ENCODE results near the gene ABR. TPM values are rescaled to one million over a fixed set of nuclear protein-coding genes. Genes with fewer than 3 reads are reported as not detected.

Gene ABR
- total RNA-seq = 24.5 TPM

- H3K4me1 ChIP-seq (ENCODE audit: control insufficient read depth in 3 of 3, insufficient read depth in 3 of 3, low read length in 3 of 3) = peaks cover 17 to 32% (median 18%) of the 10 kb centered on the region in 3 donors
- H3K27ac ChIP-seq (ENCODE audit: low read depth, low read length) = no peak within 1 kb of the TSS
- H3K36me3 ChIP-seq (ENCODE audit: control insufficient read depth in 3 of 3, insufficient read depth in 3 of 3, low read length in 3 of 3) = no peaks in the 10 kb centered on the region
- H3K27me3 ChIP-seq (ENCODE audit: control insufficient read depth in 3 of 3, insufficient read depth in 3 of 3, low read length in 3 of 3) = peaks cover 15 to 31% (median 18%) of the 10 kb centered on the region in 3 donors
- H3K4me3 ChIP-seq (ENCODE audit: low read length in 3 of 3) = peak within 1 kb of the TSS; percentile 23 to 62 (median 58)
- H3K9me3 ChIP-seq (ENCODE audit: control insufficient read depth in 3 of 3, low read length in 3 of 3) = no peaks in the 10 kb centered on the region
- H3K9ac ChIP-seq (ENCODE audit: low read depth in 1 of 3, low read length in 3 of 3) = peak within 1 kb of the TSS in 1 of 3 donors; percentile 54
These were observed at the start of gene ABR for GRCh38 chr17:1179818-1180742. Gene ABR, minus strand, starts transcription at chr17:1179981. Its CDS starts 254 bp downstream, at chr17:1179727.

- Histone ChIP-seq H3K9me3 (ENCODE audit: control insufficient read depth in 3 of 3, low read length in 3 of 3) (no peaks in the 10 kb centered on the region), H3K27ac (ENCODE audit: low read depth, low read length) (no peak overlapping the region), H3K4me1 (ENCODE audit: control insufficient read depth in 3 of 3, insufficient read depth in 3 of 3, low read length in 3 of 3) (peaks cover 7 to 12% (median 8%) of the 10 kb centered on the region in 3 donors), H3K9ac (ENCODE audit: low read depth in 1 of 3, low read length in 3 of 3) (peak overlapping the region in 2 of 3 donors; percentile 32 to 45), H3K36me3 (ENCODE audit: control insufficient read depth in 3 of 3, insufficient read depth in 3 of 3, low read length in 3 of 3) (no peaks in the 10 kb centered on the region), H3K27me3 (ENCODE audit: control insufficient read depth in 3 of 3, insufficient read depth in 3 of 3, low read length in 3 of 3) (peaks cover 37 to 55% (median 38%) of the 10 kb centered on the region in 3 donors), H3K4me3 (ENCODE audit: low read length in 3 of 3) (peak overlapping the region in 2 of 3 donors; percentile 51 to 58)
These were observed 49.6 kb upstream of the ABR start for GRCh38 chr17:1229349-1229899.

- H3K4me3 ChIP-seq (ENCODE audit: low read length in 3 of 3) = peak overlapping the region in 1 of 3 donors; percentile 51
These were observed 49.1 kb upstream of the ABR start for GRCh38 chr17:1228781-1229348.

GRCh38 chr17:1227917-1228780 lies 48.4 kb upstream of the ABR start:
- peak overlapping the region in 2 of 3 donors; percentile 12 to 45 for H3K4me3 ChIP-seq (ENCODE audit: low read length in 3 of 3)
- peaks cover 37 to 55% (median 42%) of the 10 kb centered on the region in 3 donors for H3K27me3 ChIP-seq (ENCODE audit: control insufficient read depth in 3 of 3, insufficient read depth in 3 of 3, low read length in 3 of 3)
- H3K36me3 ChIP-seq (ENCODE audit: control insufficient read depth in 3 of 3, insufficient read depth in 3 of 3, low read length in 3 of 3) = no peaks in the 10 kb centered on the region
- H3K9ac ChIP-seq (ENCODE audit: low read depth in 1 of 3, low read length in 3 of 3) = peak overlapping the region in 2 of 3 donors; percentile 6 to 16
- H3K9me3 ChIP-seq (ENCODE audit: control insufficient read depth in 3 of 3, low read length in 3 of 3) = no peaks in the 10 kb centered on the region
- peaks cover 4 to 8% (median 7%) of the 10 kb centered on the region in 3 donors for H3K4me1 ChIP-seq (ENCODE audit: control insufficient read depth in 3 of 3, insufficient read depth in 3 of 3, low read length in 3 of 3)
- no peak overlapping the region for H3K27ac ChIP-seq (ENCODE audit: low read depth, low read length)

More at GRCh38 chr17:1228781-1229348, 49.1 kb upstream of the ABR start:
- Histone ChIP-seq H3K9ac (ENCODE audit: low read depth in 1 of 3, low read length in 3 of 3) (no peak overlapping the region), H3K36me3 (ENCODE audit: control insufficient read depth in 3 of 3, insufficient read depth in 3 of 3, low read length in 3 of 3) (no peaks in the 10 kb centered on the region), H3K4me1 (ENCODE audit: control insufficient read depth in 3 of 3, insufficient read depth in 3 of 3, low read length in 3 of 3) (peaks cover 4 to 8% (median 7%) of the 10 kb centered on the region in 3 donors), H3K27ac (ENCODE audit: low read depth, low read length) (no peak overlapping the region), H3K9me3 (ENCODE audit: control insufficient read depth in 3 of 3, low read length in 3 of 3) (no peaks in the 10 kb centered on the region), H3K27me3 (ENCODE audit: control insufficient read depth in 3 of 3, insufficient read depth in 3 of 3, low read length in 3 of 3) (peaks cover 37 to 55% (median 38%) of the 10 kb centered on the region in 3 donors)

GRCh38 chr17:1227365-1227764 lies 47.6 kb upstream of the ABR start:
- Histone ChIP-seq H3K9ac (ENCODE audit: low read depth in 1 of 3, low read length in 3 of 3) (no peak overlapping the region), H3K27ac (ENCODE audit: low read depth, low read length) (no peak overlapping the region), H3K4me1 (ENCODE audit: control insufficient read depth in 3 of 3, insufficient read depth in 3 of 3, low read length in 3 of 3) (peaks cover 4 to 8% (median 7%) of the 10 kb centered on the region in 3 donors), H3K9me3 (ENCODE audit: control insufficient read depth in 3 of 3, low read length in 3 of 3) (no peaks in the 10 kb centered on the region), H3K4me3 (ENCODE audit: low read length in 3 of 3) (no peak overlapping the region), H3K27me3 (ENCODE audit: control insufficient read depth in 3 of 3, insufficient read depth in 3 of 3, low read length in 3 of 3) (peaks cover 34 to 52% (median 38%) of the 10 kb centered on the region in 3 donors), H3K36me3 (ENCODE audit: control insufficient read depth in 3 of 3, insufficient read depth in 3 of 3, low read length in 3 of 3) (no peaks in the 10 kb centered on the region)

- no peaks in the 10 kb centered on the region for H3K36me3 ChIP-seq (ENCODE audit: control insufficient read depth in 3 of 3, insufficient read depth in 3 of 3, low read length in 3 of 3)
- H3K4me1 ChIP-seq (ENCODE audit: control insufficient read depth in 3 of 3, insufficient read depth in 3 of 3, low read length in 3 of 3) = peaks cover 4 to 7% (median 6%) of the 10 kb centered on the region in 3 donors
- H3K27ac ChIP-seq (ENCODE audit: low read depth, low read length) = no peak overlapping the region
- H3K9me3 ChIP-seq (ENCODE audit: control insufficient read depth in 3 of 3, low read length in 3 of 3) = no peaks in the 10 kb centered on the region
- peaks cover 30 to 46% (median 32%) of the 10 kb centered on the region in 3 donors for H3K27me3 ChIP-seq (ENCODE audit: control insufficient read depth in 3 of 3, insufficient read depth in 3 of 3, low read length in 3 of 3)
- H3K9ac ChIP-seq (ENCODE audit: low read depth in 1 of 3, low read length in 3 of 3) = no peak overlapping the region
- no peak overlapping the region for H3K4me3 ChIP-seq (ENCODE audit: low read length in 3 of 3)
These were observed 46.5 kb upstream of the ABR start for GRCh38 chr17:1226308-1226707.

GRCh38 chr17:1224330-1224729 lies 44.5 kb upstream of the ABR start:
- Histone ChIP-seq H3K4me3 (ENCODE audit: low read length in 3 of 3) (no peak overlapping the region), H3K4me1 (ENCODE audit: control insufficient read depth in 3 of 3, insufficient read depth in 3 of 3, low read length in 3 of 3) (peaks cover 0 to 4% (median 0%) of the 10 kb centered on the region in 3 donors), H3K9me3 (ENCODE audit: control insufficient read depth in 3 of 3, low read length in 3 of 3) (no peaks in the 10 kb centered on the region), H3K36me3 (ENCODE audit: control insufficient read depth in 3 of 3, insufficient read depth in 3 of 3, low read length in 3 of 3) (no peaks in the 10 kb centered on the region), H3K9ac (ENCODE audit: low read depth in 1 of 3, low read length in 3 of 3) (no peak overlapping the region), H3K27me3 (ENCODE audit: control insufficient read depth in 3 of 3, insufficient read depth in 3 of 3, low read length in 3 of 3) (peaks cover 28 to 42% (median 28%) of the 10 kb centered on the region in 3 donors), H3K27ac (ENCODE audit: low read depth, low read length) (no peak overlapping the region)

- no peak overlapping the region for H3K27ac ChIP-seq (ENCODE audit: low read depth, low read length)
- no peak overlapping the region for H3K9ac ChIP-seq (ENCODE audit: low read depth in 1 of 3, low read length in 3 of 3)
- H3K4me3 ChIP-seq (ENCODE audit: low read length in 3 of 3) = no peak overlapping the region
- H3K4me1 ChIP-seq (ENCODE audit: control insufficient read depth in 3 of 3, insufficient read depth in 3 of 3, low read length in 3 of 3) = peaks cover 0 to 4% (median 0%) of the 10 kb centered on the region in 3 donors
- no peaks in the 10 kb centered on the region for H3K36me3 ChIP-seq (ENCODE audit: control insufficient read depth in 3 of 3, insufficient read depth in 3 of 3, low read length in 3 of 3)
- H3K27me3 ChIP-seq (ENCODE audit: control insufficient read depth in 3 of 3, insufficient read depth in 3 of 3, low read length in 3 of 3) = peaks cover 24 to 37% (median 28%) of the 10 kb centered on the region in 3 donors
- H3K9me3 ChIP-seq (ENCODE audit: control insufficient read depth in 3 of 3, low read length in 3 of 3) = no peaks in the 10 kb centered on the region
These were observed 43.9 kb upstream of the ABR start for GRCh38 chr17:1223662-1224061.

GRCh38 chr17:1222321-1222720 lies 42.5 kb upstream of the ABR start:
- H3K27ac ChIP-seq (ENCODE audit: low read depth, low read length) = no peak overlapping the region
- H3K9me3 ChIP-seq (ENCODE audit: control insufficient read depth in 3 of 3, low read length in 3 of 3) = no peaks in the 10 kb centered on the region
- H3K27me3 ChIP-seq (ENCODE audit: control insufficient read depth in 3 of 3, insufficient read depth in 3 of 3, low read length in 3 of 3) = peaks cover 19 to 30% (median 28%) of the 10 kb centered on the region in 3 donors
- no peaks in the 10 kb centered on the region for H3K36me3 ChIP-seq (ENCODE audit: control insufficient read depth in 3 of 3, insufficient read depth in 3 of 3, low read length in 3 of 3)
- no peak overlapping the region for H3K4me3 ChIP-seq (ENCODE audit: low read length in 3 of 3)
- H3K4me1 ChIP-seq (ENCODE audit: control insufficient read depth in 3 of 3, insufficient read depth in 3 of 3, low read length in 3 of 3) = no peaks in the 10 kb centered on the region
- H3K9ac ChIP-seq (ENCODE audit: low read depth in 1 of 3, low read length in 3 of 3) = no peak overlapping the region

Measured in skeletal muscle tissue (tissue), 4 donors.